GM15510 (cell line): Measurements from ENCODE around the gene SLC15A3.

Experiments used
- POLR2A ChIP-seq: IDR thresholded peaks from 3 replicates; pipeline ENCODE4 v1.6.1; 2011; ENCODE audit warnings: borderline replicate concordance; ENCODE audit not compliant: insufficient read length; ENCODE audit errors: extremely low read depth

Gene SLC15A3

DNA sequence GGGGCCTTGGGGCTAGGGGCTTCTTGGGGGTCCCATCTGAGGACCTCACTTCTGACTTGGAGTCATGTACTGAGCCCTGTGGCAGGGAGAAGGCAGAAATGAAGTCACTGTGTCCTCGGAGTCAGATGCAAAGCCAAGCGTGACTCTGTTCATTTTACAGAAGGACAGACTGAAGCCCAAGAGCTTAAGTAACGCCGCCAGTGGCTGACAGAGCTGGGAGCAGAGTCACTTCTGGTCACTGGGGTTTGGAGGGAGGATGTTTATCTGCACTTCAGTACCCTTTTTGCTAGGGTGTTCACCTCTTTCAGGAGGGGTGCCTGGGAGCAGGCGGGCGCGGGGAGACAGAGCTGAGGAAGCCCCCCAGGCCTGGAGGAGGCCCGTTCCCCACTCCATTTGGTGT is 30.2 kb upstream of the SLC15A3 start:
- no peak for TF ChIP-seq POLR2A

DNA sequence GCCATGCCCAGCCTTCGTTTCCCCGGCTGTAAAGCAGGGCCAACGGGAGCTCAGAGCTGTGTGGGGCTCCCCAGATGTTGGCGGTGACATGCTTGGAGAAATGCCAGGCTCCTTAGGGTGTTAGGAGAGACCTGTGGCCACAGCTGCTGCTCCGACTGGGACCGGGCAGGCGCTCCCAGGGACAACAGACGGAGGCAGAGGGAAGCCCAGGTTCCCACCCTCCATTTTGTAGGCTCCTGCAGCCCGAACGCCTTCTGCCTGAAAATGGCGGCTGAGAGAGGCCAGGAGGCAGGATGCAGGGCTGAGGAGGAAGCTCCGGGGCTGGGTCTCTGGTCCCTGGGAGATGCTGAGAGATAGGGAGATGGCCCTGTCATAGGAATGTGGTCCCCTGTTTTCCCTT is 29.5 kb upstream of the SLC15A3 start:
- no peak for TF ChIP-seq POLR2A

DNA sequence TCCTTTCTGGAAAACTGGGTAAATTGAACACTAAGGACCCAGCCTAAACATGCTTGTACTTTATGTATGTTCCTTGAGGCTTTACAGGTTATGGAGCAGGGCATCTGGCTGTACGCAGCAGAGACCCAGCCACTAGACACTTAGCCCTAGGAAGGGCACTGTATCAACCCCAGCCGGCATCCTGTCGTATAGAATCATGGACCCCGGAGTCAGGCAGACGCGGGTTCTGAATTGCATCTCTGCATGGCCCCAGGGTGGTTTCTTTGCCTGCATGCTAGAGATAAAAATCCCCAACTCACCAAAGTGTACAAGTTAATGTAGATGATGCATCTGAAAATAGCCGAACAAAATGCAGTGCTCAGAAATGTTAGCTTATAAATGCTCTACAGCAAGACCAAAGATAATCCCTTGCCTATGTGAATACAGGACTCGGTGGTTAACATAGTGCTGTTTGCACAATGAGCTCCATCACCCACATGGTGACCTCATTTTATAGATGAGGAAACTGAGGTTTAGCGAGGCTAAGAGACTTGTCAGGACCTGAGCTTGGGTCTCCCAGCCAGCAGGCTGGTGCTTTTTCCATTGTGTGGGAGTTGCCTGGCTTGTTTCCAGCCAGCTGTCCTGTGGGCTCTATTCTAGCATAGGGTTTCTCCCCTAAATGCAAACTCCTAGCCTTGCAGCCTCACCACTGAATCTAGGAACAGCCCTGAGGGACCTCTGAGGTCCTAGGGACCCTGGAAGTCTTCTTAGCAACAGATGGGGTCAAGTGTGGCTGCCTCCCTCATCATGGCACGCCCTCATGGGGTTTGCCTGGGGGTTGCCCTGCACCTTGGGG is 26.8 kb upstream of the SLC15A3 start:
- TF ChIP-seq POLR2A: no peak

DNA sequence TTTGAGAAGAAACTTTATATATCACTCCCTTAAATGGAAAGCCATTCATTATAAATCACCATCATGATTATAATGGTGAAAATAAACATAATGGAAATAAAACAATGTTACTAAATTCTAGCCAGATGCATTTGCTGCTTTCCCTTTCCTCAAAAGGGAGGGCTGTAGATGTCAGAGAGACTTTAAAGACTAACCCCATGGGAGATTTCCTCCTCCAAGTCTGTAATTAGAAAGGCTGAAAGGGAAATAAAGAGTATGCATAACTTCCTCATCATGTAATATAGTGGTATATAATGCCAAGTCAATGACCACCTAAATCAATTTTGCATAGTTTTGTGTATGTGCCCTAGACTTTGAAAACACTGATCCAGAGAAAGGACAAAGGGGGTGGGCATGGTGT is 25.9 kb upstream of the SLC15A3 start:
- TF ChIP-seq POLR2A: no peak

DNA sequence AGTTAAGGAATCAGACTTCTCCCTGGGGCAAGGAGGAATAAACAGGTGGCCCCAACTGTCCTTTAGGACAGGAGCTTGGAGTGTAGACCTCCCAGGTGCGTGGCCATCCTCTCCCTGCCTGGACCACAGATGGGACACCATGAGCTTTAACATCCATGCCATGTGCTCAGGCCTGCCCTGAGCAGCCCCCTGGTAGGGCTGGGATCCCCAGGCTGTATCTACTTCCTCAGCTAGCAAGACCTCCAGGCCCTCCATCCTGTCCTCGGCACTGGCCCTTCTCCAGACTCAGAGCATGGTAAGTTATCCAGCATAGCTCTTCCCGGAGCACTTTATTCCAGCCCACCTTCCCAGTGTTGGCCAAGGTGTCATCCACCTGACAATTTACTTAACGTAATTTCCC is 25.2 kb upstream of the SLC15A3 start:
- TF ChIP-seq POLR2A: no peak

DNA sequence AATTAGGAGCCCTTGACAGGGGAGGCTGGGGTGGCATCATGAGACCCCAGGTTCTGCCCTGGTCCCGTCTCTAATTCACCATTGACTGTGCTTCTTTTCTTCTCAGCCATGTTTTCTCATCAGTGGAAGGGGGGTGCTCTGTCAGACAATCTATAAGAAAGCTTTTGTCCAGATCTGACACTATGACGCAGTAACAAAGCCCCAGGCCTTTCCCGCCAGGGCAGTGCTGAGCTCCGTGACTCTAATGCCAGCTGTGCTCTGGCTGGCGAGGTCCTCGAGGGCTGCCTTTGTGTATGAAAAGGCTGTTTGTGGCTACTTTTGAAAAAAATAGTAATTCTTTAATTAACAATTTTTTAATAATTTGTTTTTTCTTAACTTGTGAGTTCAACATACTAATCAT is 22.8 kb upstream of the SLC15A3 start:
- TF ChIP-seq POLR2A: no peak

DNA sequence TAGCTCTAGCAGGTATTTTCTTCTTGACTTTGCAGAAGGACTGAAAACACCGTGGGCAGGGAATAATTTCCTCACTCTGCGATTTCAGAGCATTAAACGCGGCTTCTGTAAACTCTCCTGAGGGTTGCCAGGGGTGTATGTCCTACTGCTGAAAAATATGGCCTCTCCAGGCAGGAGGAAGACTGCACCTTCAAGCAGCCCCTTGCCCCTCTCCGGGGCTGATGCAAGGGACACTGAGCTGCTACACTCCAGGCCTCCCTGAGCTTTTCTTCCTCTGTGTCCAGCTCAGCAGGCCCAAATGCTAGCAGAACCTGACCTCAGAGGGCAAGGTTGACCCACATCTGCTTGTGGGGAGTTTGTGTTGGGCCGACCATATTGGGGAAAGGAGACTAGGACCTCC is 21.7 kb upstream of the SLC15A3 start:
- TF ChIP-seq POLR2A: no peak

DNA sequence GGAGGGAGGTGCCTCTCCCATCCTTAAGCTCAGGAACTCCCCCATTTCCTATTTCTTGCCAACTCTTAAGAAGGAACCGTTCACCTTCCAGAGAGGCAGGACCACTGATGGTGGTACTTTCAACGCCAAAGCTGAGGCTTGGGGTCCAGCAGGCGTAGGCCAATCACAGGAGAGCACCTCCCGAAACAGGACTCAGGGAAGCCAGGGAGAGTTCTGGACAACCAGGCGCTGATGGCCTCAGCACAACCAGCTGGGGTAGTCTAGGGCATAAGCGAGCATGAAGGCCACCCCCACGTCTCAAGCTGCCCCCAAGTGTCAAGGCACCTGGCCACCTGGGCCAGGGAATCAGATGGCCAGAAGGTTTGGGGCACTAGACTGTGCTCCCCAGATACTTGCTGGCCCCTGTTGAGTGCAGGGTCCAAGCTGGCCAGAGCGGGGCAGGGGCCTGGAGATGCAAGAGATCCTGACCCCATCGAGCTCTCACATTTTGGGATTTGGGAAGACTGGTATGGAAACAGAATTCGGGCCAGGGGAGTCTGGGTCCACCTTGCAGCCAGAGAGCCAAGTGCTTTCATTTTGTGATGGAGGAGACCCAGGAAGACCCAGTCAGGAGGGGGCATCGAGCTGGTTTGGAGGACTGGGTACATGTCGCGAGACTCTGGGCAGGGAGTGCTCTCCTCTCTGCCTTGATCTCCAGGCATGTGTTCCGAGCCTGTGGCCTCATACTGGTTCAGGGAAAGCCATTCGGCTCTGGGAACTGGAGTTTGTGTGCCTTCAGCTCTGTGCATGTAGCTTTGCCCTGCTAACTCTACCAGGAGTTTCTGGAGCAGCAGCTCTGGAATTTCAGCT is 20.4 kb upstream of the SLC15A3 start:
- TF ChIP-seq POLR2A: no peak

DNA sequence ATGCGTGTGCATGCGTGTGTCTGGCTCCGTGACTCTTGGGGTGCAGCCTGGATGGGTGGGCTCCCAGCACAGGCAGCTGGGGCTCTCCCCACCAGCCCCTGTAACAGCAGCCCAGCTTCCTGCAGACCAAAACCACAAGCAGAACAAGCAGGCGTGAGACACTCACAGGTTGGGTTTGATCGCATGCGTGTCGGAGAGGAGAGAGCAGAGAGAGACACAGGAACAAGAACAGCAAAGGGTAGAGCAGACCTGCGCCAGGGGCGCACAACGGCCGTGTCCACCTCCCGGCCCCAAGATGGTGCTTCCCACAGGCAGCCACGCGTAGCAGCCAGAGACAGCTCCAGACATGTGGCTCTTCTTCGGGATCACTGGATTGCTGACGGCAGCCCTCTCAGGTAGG is 19.5 kb upstream of the SLC15A3 start, which contains the start of gene CD6:
Gene CD6, plus strand, starts transcription at position 161 of the 400 bp plus-strand sequence. Its CDS starts 186 bp downstream, at position 347.
- TF ChIP-seq POLR2A: no peak

DNA sequence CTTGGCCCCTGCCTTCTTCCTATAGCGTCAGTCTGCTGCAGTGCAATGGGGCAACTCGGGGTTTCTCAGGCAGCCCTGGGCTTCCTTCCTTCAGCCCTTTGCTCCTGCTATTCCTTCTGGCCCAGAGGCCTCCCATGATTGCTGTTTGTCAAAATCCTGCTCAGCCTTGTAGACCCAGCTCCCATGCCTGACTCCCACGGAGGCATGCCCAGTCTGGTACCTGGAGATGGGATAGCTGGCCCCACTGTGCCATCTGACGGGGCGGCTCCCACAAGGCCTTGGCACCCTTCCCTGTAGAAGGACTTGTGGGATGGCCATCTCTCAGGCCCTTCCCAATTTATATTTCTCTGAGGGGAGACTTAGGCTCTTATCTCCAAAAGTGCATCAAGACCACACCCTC is 18.9 kb upstream of the SLC15A3 start:
- TF ChIP-seq POLR2A: no peak

DNA sequence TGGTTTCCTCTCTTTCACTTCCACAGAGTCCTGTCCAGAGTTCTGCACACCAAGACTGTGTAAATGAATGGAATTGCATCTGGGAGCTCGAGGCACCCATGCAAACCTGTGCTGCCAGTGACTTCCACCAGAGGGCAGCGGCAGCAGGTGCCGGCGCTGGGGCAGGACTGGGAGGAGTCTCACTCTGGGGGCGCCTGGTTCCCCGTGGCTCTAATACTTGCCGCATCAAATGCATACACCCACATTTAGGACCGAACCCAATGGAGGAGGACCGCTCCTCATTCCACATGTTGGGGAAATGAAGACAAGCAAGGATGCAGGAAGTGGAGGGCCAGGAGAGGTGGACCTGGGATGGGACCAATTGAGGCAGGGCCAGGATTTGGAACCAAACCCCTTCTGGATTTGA is 18.4 kb upstream of the SLC15A3 start:
- no peak for TF ChIP-seq POLR2A

DNA sequence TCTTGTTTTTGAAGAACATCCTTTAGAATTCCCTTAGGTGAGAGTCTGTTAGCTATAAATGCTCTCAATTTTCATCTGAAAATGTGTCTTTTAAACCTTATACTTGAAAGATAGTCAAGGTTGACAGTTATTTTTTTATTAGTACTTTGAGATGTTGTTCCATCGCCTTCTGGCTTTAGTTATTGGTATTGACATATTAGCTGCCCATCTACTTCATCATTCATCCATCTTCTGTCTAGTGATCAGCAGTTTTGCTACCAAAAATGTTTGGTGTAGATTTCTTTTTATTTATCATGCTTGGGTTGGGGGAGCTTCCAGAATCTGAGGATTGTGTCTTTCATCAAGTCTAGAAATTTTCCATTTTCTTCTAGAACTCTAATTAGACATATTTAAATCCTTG is 16.2 kb upstream of the SLC15A3 start:
- TF ChIP-seq POLR2A: no peak

DNA sequence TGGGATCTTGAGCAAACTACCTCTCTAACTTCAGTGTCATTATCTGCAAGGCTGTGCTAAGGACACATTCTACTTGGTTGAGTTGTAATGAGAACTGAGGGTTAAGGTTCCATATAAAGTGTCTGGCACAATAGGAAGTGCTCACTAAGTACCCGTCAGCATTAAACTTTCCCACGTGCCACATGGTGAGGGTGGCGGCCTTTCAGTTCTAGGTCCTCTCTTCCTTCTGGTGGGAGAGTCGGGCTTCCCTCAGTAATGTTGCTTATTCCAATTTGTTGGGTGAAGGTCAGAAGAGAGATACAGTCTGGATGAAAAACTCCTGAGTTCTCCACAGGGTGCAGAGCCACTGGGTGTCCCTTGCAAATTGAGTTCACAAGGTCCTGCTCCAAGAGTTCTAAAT is 14.9 kb upstream of the SLC15A3 start:
- no peak for TF ChIP-seq POLR2A

DNA sequence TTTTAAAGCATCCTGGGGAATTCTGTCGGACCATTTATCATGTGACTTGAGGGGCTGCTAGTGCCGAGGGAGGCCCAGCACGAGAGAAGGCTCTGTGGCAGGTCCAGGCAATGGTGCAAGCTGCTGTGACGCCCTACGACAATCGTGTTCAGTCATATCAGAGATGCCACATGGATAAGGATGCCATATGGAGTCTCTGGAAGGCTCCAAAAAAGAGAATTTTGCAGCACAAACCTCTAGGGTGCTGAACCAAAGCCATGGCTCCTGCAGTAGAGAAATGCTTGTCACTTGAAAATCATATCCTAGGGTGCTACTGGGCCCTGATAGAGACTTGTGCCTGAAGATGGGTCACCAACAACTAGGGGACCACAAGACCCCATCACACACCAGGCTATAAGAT is 12.8 kb upstream of the SLC15A3 start:
- TF ChIP-seq POLR2A: no peak

DNA sequence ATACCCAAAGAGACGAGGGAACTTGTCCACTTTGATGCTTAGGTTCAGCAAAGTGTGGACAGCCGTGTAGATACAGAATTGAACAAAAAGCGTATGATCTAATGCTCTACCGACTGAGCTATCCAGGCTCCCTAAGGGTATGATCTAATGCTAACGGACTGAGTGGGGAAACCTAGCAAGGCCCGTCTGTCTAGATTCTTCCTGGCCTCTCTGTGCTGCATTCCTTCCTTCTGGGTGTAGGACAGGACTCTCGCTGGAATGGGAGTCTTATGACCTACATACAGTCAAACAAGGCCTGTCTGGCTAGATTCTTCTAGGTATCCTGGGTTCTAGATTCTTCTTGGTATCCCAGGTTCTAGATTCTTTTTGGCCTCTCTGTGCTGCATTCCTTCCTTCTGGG is 8.4 kb upstream of the SLC15A3 start:
- no peak for TF ChIP-seq POLR2A

DNA sequence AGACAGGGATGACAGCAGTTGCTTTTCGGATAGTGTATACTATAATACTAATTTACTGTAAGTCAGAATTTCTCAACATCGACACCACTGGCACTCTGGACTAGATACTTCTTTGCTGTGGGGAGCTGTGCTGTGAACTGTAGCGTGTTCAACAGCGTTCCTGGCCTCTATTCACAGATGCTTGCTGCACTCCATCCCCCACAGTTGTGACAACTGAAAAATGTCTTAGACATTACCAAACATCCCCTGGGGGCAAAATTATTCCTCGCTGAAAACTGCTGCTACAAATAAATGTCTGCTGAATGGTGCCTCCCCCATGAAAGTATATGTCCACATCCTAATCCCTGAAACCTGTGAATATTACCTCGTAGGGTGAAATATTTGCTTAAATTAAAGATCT is 7.5 kb upstream of the SLC15A3 start:
- no peak for TF ChIP-seq POLR2A

DNA sequence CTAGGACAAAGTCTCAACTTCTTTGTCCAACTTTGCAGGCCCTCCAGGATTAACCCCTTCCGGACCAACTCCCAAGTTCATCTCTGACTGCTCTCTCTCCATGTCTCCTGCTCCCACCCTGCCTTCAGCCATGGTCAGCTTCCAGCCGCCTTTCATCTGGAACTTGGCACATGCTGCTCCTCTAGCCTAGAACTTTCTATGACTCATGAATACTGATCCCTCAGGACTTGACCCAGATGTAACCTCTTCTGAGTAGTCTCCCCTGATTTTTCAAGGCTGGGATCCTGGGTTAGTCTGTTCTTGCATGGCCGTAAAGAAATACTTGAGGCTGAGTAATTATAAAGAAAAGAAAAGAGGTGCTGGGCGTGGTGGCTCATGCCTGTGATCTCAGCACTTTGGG is 5.2 kb upstream of the SLC15A3 start:
- no peak for TF ChIP-seq POLR2A

DNA sequence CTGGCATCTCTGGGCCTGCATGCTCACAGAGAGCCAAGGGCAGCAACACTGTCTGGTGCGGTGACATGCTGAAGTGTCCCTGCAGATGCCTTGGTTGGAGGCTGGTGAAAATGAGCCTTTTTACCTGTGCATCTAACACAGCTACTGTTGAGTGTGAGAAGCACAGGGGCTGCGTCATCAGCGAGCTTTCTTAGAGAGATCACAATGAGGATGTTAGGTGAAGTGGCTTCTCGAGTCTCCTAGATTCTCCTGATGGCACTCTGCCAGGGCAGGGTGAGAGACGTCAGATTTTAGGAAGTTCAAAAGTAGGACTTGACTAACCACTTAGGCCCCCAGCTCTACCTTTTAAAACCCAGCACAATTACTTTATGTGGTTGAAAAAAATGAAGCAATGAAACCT is 3.6 kb upstream of the SLC15A3 start:
- TF ChIP-seq POLR2A: no peak
